T47D (cell line): ENCODE results near the gene PPM1F.

Experiments used
- DNase-seq, 2 experiments: peaks; one replicate each; pipeline versions ENCODE4 v3.0.0 to v3.0.0-alpha.2; 2011 to 2012; ENCODE audit warnings: low read depth in 1 of 2, low spot score in 1 of 2
- JUND ChIP-seq: IDR thresholded peaks from 2 replicates; pipeline ENCODE4 v1.6.1; 2012; ENCODE audit warnings: low read depth
- in situ Hi-C: cut with HindIII; loops from 2 replicates; pipeline ENCODE4 v1.10.0; 2016; ENCODE audit warnings: low sequenced_read_pairs, low pct_unique_long_range_greater_than_20kb

PPM1F gene

GRCh38 chr22:21962655-21962949 lies 10.0 kb upstream of the PPM1F start:
- no peak for TF ChIP-seq JUND
- in situ Hi-C loops: no loop called here
- no peak for DNase-seq

GRCh38 chr22:21961886-21962654 lies 9.4 kb upstream of the PPM1F start:
- peak in 1 of 2 experiments; percentile 24 for DNase-seq
- in situ Hi-C loops: no loop called here
- no peak for TF ChIP-seq JUND

GRCh38 chr22:21961127-21961867 lies 8.6 kb upstream of the PPM1F start:
- DNase-seq: no peak
- in situ Hi-C loops: no loop called here
- no peak for TF ChIP-seq JUND

GRCh38 chr22:21960200-21961126 lies 7.8 kb upstream of the PPM1F start:
- no peak for TF ChIP-seq JUND
- DNase-seq: no peak
- in situ Hi-C loops: no loop called here

GRCh38 chr22:21959274-21960074 lies 6.8 kb upstream of the PPM1F start:
- in situ Hi-C loops: no loop called here
- DNase-seq: no peak
- TF ChIP-seq JUND: no peak

GRCh38 chr22:21958360-21959273 lies 6.0 kb upstream of the PPM1F start:
- TF ChIP-seq JUND: no peak
- in situ Hi-C loops: no loop called here
- DNase-seq: no peak

- DNase-seq: peak; percentile 23 to 70
- in situ Hi-C loops: no loop called here
- no peak for TF ChIP-seq JUND
Measured at GRCh38 chr22:21951931-21952465, 650 bp downstream of the PPM1F start.

- in situ Hi-C loops: no loop called here
- DNase-seq: no peak
- TF ChIP-seq JUND: no peak
Measured at GRCh38 chr22:21951062-21951461, 1.6 kb downstream of the PPM1F start.

- no peak for TF ChIP-seq JUND
- no peak for DNase-seq
- in situ Hi-C loops: no loop called here
Measured at GRCh38 chr22:21949948-21950347, 2.7 kb downstream of the PPM1F start.

GRCh38 chr22:21949569-21949918 lies 3.1 kb downstream of the PPM1F start:
- in situ Hi-C loops: no loop called here
- no peak for DNase-seq
- TF ChIP-seq JUND: no peak
